ENCODE measurements around the gene IGFBP5. TPM values are rescaled to one million over a fixed set of nuclear protein-coding genes. Genes with fewer than 3 reads are reported as not detected.

The IGFBP5 gene
- 100 to 1,000 TPM in 1 of 7 donors, 10 to 100 TPM in 6; 23.4 to 114 (median 34.5) TPM for total RNA-seq
- 10 to 100 TPM in 2 of 3 donors, 1 to 10 TPM in 1; 5.0 to 18.1 (median 15.6) TPM for polyA plus RNA-seq
- long read RNA-seq, donor 1, full-length matches to known transcripts, result 7 of 7 reads
- long read RNA-seq, donor 1, partial matches to known transcripts, result 0 of 7 reads
- long read RNA-seq, donor 1, other reads (novel, unspliced or antisense), result 0 of 7 reads
- long read RNA-seq, donor 2, full-length matches to known transcripts, result 17 of 17 reads
- long read RNA-seq, donor 2, partial matches to known transcripts, result 0 of 17 reads
- long read RNA-seq, donor 2, other reads (novel, unspliced or antisense), result 0 of 17 reads

DNA sequence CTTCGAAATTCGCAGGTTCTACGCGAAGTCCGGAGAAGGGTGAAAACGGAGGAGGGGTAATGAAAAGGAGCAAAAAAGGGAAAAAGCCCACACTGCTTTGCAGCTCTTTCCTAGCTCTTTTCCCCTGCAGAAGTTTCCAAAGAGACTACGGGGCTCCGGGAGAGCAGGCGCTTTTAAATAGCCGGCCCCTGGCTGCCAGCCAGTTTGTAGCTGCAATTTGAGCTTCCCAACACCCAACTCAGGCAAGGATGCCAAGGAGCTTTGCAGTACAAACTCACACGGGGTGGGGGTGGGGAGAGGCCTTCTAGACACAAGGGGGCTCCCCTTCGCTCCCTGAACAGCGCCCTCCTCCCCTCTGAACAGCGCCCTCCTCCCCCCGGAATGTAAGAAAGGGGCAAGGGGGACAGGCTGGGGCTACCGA lies at the start of gene IGFBP5:
IGFBP5 (minus strand) TSS at position 149 of the 421 bp plus-strand sequence. CDS start 774 bp downstream, outside the sequence.
- Histone ChIP-seq H3K27ac (peak within 1 kb of the TSS in 7 of 8 donors; percentile 19 to 81 (median 67)), H3K27me3 (replicated peaks in 1 of 7) (peaks cover 0 to 100% (median 36%) of the 10 kb centered on the region in 7 donors), H3K4me1 (peaks cover 25 to 88% (median 48%) of the 10 kb centered on the region in 6 donors), H3K36me3 (no peaks in the 10 kb centered on the region), H3K9me3 (no peaks in the 10 kb centered on the region), H3K4me3 (peak within 1 kb of the TSS; percentile 20 to 68 (median 42))
- intact Hi-C loops (cut with DNase I; ENCODE audit: low total_unique reads), result loop anchor here (5.0 to 10.0 kb wide), 2 partner anchors 469 to 817 kb away; no protein-coding TSS in a partner anchor
- WGBS, 5 donors, result 13 to 21% (median 14%) methylated on average over 15 to 16 of the region's 16 CpGs
- DNase-seq, result no peak
- TF ChIP-seq POLR2A (IDR thresholded peaks at IDR 0.05), result no peak
- TF ChIP-seq POLR2AphosphoS5 (IDR thresholded peaks at IDR 0.05), result peak in 2 of 3 donors; percentile 21 to 50

GRCh38 chr2:216743781-216744180 lies 48.4 kb upstream of the IGFBP5 start:
- Histone ChIP-seq H3K9me3 (no peaks in the 10 kb centered on the region), H3K27ac (no peak overlapping the region), H3K27me3 (replicated peaks in 1 of 7) (peaks cover 0 to 13% (median 0%) of the 10 kb centered on the region in 7 donors), H3K4me3 (no peak overlapping the region), H3K4me1 (no peaks in the 10 kb centered on the region), H3K36me3 (no peaks in the 10 kb centered on the region)
- 72 to 86% (median 83%) methylated on average over 1 of the region's 1 CpG for WGBS, 5 donors
- DNase-seq, result no peak
- TF ChIP-seq POLR2AphosphoS5 (IDR thresholded peaks at IDR 0.05), result no peak
- no peak for TF ChIP-seq POLR2A (IDR thresholded peaks at IDR 0.05)
- intact Hi-C loops (cut with DNase I; ENCODE audit: low total_unique reads), result no loop called here

GRCh38 chr2:216742411-216742810 lies 47.1 kb upstream of the IGFBP5 start:
- no peak overlapping the region for H3K27ac ChIP-seq
- 71 to 89% (median 80%) methylated on average over 3 of the region's 3 CpGs for WGBS, 5 donors
- intact Hi-C loops (cut with DNase I; ENCODE audit: low total_unique reads), result no loop called here

GRCh38 chr2:216741223-216741593 lies 45.9 kb upstream of the IGFBP5 start:
- WGBS, 5 donors, result 65 to 87% (median 86%) methylated on average over 2 of the region's 2 CpGs
- H3K9me3 ChIP-seq, result no peaks in the 10 kb centered on the region
- H3K27ac ChIP-seq, result no peak overlapping the region
- H3K27me3 ChIP-seq (replicated peaks in 1 of 7), result peaks cover 0 to 6% (median 0%) of the 10 kb centered on the region in 7 donors
- H3K4me3 ChIP-seq, result no peak overlapping the region
- DNase-seq, result no peak
- intact Hi-C loops (cut with DNase I; ENCODE audit: low total_unique reads), result no loop called here
- no peaks in the 10 kb centered on the region for H3K36me3 ChIP-seq
- no peak for TF ChIP-seq POLR2A (IDR thresholded peaks at IDR 0.05)
- TF ChIP-seq CTCF (IDR thresholded peaks at IDR 0.05 in 8 of 11, conservative IDR thresholded peaks at IDR 0.05 in 3 of 11), result no peak
- no peak for TF ChIP-seq POLR2AphosphoS5 (IDR thresholded peaks at IDR 0.05)
- H3K4me1 ChIP-seq, result no peaks in the 10 kb centered on the region

More at GRCh38 chr2:216742411-216742810, 47.1 kb upstream of the IGFBP5 start:
- no peaks in the 10 kb centered on the region for H3K4me1 ChIP-seq
- TF ChIP-seq POLR2AphosphoS5 (IDR thresholded peaks at IDR 0.05) (no peak), POLR2A (IDR thresholded peaks at IDR 0.05) (no peak), CTCF (IDR thresholded peaks at IDR 0.05 in 8 of 11, conservative IDR thresholded peaks at IDR 0.05 in 3 of 11) (no peak)
- no peak overlapping the region for H3K4me3 ChIP-seq
- no peaks in the 10 kb centered on the region for H3K36me3 ChIP-seq
- H3K9me3 ChIP-seq, result no peaks in the 10 kb centered on the region
- H3K27me3 ChIP-seq (replicated peaks in 1 of 7), result peaks cover 0 to 13% (median 0%) of the 10 kb centered on the region in 7 donors
- DNase-seq, result no peak

DNA sequence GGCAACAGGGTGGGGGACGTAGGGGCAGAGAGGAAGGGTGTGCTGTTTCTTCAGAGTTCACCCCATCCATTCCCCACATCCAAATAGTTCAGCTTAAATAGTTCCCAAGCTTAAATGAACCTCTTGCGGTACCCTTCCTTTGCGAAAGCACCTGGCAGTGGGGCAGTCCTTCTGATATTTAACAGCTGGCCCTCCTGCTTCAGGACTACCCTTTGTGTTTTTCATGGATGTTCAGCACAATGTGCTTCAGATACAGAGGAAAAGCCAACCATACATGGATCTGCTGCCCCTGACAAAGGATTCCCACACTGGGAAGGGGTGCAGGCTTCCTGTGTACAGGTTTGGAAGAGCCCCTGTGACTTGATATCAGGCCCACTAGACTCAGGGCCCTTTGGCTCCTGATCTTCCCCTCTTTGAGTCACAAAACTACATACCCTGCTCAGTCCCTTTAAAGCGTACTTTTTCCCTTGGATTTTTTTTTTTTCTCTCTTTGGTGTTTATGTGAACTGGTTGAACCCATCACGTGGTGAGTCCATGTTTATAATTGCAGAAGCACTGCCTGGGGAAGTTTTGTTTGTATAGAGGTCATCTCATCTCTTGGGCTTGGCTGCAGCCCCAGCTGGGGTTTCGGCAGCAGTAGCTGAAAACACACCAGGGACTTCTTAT lies 45.3 kb upstream of the IGFBP5 start:
- Histone ChIP-seq H3K4me1 (no peaks in the 10 kb centered on the region), H3K27me3 (replicated peaks in 1 of 7) (peaks cover 0 to under 1% (median 0%) of the 10 kb centered on the region in 7 donors), H3K9me3 (no peaks in the 10 kb centered on the region), H3K4me3 (no peak overlapping the region), H3K36me3 (no peaks in the 10 kb centered on the region), H3K27ac (no peak overlapping the region)
- WGBS, 5 donors, result 76 to 85% (median 79%) methylated on average over 6 of the region's 6 CpGs
- no peak for TF ChIP-seq POLR2AphosphoS5 (IDR thresholded peaks at IDR 0.05)
- TF ChIP-seq CTCF (IDR thresholded peaks at IDR 0.05 in 8 of 11, conservative IDR thresholded peaks at IDR 0.05 in 3 of 11), result no peak
- TF ChIP-seq POLR2A (IDR thresholded peaks at IDR 0.05), result no peak
- DNase-seq, result no peak
- intact Hi-C loops (cut with DNase I; ENCODE audit: low total_unique reads), result no loop called here

All from spleen (tissue), 13 donors.